Spleen (tissue), 7 donors: ENCODE measurements around the gene ZNF107.

Experiments
- POLR2A ChIP-seq, 3 donors: fragments of 450-650 bp; IDR thresholded peaks; one replicate each; pipeline ENCODE4 v1.5.1; 2017; ENCODE audit warnings: antibody characterized with exemption in 3 of 3, mild to moderate bottlenecking in 1 of 3
- TF ChIP-seq, protein P1 (sequence below), 11 experiments: fragments of 200-600 bp in 7 of 11; fragments of 450-650 bp in 4 of 11; sonication (generic) in 4 of 11; IDR thresholded peaks in 8 of 11; conservative IDR thresholded peaks in 3 of 11; 1 replicate in 7 of 11; 2 replicates in 4 of 11; pipeline versions ENCODE4 v1.4.0 to v1.8.0; 2016 to 2021; ENCODE audit warnings: antibody characterized with exemption in 11 of 11, inconsistent platforms in 4 of 11, mild to moderate bottlenecking in 1 of 11
- donor health status: DM: no; HTN: no; CAD: no; lungs with moderate emphysema.
- donor health status: DM: no; HTN: no; CAD: no.
- donor health status: DM: no; HTN: no; CAD: no.

DNA sequence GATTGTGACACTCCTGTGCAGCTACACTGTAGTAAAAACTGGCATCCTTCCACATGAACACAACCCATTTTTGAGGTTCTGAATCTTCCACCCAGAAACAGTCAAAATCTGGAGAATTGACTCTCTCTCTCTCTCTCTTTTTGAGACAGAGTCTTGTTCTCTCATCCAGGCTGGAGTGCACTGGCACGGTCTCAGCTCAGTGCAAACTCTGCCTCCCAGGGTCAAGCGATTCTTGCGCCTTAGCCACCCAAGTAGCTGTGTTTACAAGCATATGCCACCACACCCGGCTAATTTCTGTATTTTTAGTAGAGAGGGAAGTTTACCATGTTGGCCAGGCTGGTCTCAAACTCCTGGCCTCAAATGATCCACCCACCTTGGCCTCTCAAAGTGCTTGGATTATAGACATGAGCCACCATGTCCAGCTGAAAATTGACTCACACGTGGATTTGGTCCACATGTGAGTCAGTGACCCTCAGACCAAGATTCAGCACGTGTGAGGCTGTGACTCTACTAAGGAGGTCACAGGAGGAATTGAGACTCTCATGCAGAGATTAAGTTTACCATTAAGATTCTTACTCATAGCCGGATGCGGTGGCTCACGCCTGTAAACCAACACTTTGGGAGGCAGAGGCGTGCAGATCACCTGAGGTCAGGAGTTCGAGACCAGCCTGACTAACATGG is 12.1 kb upstream of the ZNF107 start:
- no peak for TF ChIP-seq POLR2A (IDR thresholded peaks at IDR 0.05)
- TF ChIP-seq, protein P1, sequence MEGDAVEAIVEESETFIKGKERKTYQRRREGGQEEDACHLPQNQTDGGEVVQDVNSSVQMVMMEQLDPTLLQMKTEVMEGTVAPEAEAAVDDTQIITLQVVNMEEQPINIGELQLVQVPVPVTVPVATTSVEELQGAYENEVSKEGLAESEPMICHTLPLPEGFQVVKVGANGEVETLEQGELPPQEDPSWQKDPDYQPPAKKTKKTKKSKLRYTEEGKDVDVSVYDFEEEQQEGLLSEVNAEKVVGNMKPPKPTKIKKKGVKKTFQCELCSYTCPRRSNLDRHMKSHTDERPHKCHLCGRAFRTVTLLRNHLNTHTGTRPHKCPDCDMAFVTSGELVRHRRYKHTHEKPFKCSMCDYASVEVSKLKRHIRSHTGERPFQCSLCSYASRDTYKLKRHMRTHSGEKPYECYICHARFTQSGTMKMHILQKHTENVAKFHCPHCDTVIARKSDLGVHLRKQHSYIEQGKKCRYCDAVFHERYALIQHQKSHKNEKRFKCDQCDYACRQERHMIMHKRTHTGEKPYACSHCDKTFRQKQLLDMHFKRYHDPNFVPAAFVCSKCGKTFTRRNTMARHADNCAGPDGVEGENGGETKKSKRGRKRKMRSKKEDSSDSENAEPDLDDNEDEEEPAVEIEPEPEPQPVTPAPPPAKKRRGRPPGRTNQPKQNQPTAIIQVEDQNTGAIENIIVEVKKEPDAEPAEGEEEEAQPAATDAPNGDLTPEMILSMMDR (IDR thresholded peaks at IDR 0.05 in 8 of 11, conservative IDR thresholded peaks at IDR 0.05 in 3 of 11), result no peak
